A673 (cell line): ENCODE data around the gene NAT10. TPM values are rescaled to one million over a fixed set of nuclear protein-coding genes. Genes with fewer than 3 reads are reported as not detected.

Experiments
- Bru-seq: library from RNA; stranded (reverse); fragments of 400-500 nt; gene quantifications from one replicate; lab custom pipeline; 2021; lab: Mats Ljungman, UMichigan
- BruChase-seq, 2 experiments: library from RNA; stranded (reverse); fragments of 400-500 nt; gene quantifications; one replicate each; lab custom pipeline; 2021; lab: Mats Ljungman, UMichigan
- BruUV-seq: library from RNA; stranded (reverse); fragments of 400-500 nt; replicated peaks from 2 replicates; lab custom pipeline; 2021; lab: Mats Ljungman, UMichigan
- CTCF ChIA-PET: fragments of 300-600 bp; sonication (Branson Sonifier 250); formaldehyde crosslinking; loops from one replicate; lab custom pipeline; 2022; ENCODE audit warnings: antibody characterized with exemption; lab: Charles Lee
- POLR2A ChIA-PET: fragments of 300-600 bp; sonication (Branson Sonifier 250); formaldehyde crosslinking; loops from one replicate; lab custom pipeline; 2022; ENCODE audit warnings: antibody characterized with exemption; ENCODE audit not compliant: low non-redundant PET; lab: Charles Lee
- DNase-seq: peaks from one replicate; pipeline ENCODE4 v3.0.0-alpha.2; 2015; ENCODE audit warnings: low spot score
- H3K27ac ChIP-seq: fragments of 200-600 bp; sonication (generic); 2 replicates; pipeline ENCODE4 v1.5.1; 2016; ENCODE audit warnings: mixed run types, low read depth, mild to moderate bottlenecking, mixed read lengths, antibody characterized with exemption, low read length; ENCODE audit not compliant: poor library complexity, severe bottlenecking
- H3K27me3 ChIP-seq: fragments of 200-600 bp; sonication (generic); replicated peaks from 2 replicates; pipeline ENCODE4 v1.6.1; 2017; ENCODE audit warnings: mixed run types, low read depth, mild to moderate bottlenecking, mixed read lengths, antibody characterized with exemption, low read length; ENCODE audit not compliant: insufficient read depth, poor library complexity
- H3K36me3 ChIP-seq: fragments of 200-600 bp; sonication (generic); 2 replicates; pipeline ENCODE4 v1.6.1; 2016; ENCODE audit warnings: mixed run types, mild to moderate bottlenecking, mixed read lengths, antibody characterized with exemption, low read length; ENCODE audit not compliant: insufficient read depth, poor library complexity, severe bottlenecking
- H3K4me1 ChIP-seq: fragments of 200-600 bp; sonication (generic); 2 replicates; pipeline ENCODE4 v1.6.1; 2017; ENCODE audit warnings: mixed run types, mild to moderate bottlenecking, mixed read lengths, antibody characterized with exemption, low read length; ENCODE audit not compliant: insufficient read depth, poor library complexity, severe bottlenecking
- H3K4me3 ChIP-seq: fragments of 200-600 bp; sonication (generic); 2 replicates; pipeline ENCODE4 v1.5.1; 2016; ENCODE audit warnings: low read depth, mixed run types, mild to moderate bottlenecking, mixed read lengths, low read length; ENCODE audit not compliant: poor library complexity, severe bottlenecking
- H3K9me3 ChIP-seq: fragments of 200-600 bp; sonication (generic); 2 replicates; pipeline ENCODE4 v1.6.1; 2016; ENCODE audit warnings: mixed run types, low read depth, mild to moderate bottlenecking, mixed read lengths, antibody characterized with exemption, low read length; ENCODE audit not compliant: poor library complexity, severe bottlenecking
- EZH2 ChIP-seq: fragments of 200-600 bp; sonication (generic); IDR thresholded peaks from 2 replicates; pipeline ENCODE4 v1.6.1; 2017; ENCODE audit warnings: borderline replicate concordance, low read depth, mild to moderate bottlenecking, mixed read lengths, antibody characterized with exemption, low read length; ENCODE audit not compliant: poor library complexity, severe bottlenecking
- intact Hi-C: fragments of 100-400 bp; cut with micrococcal nuclease; formaldehyde crosslinking; loops from one replicate; pipeline ENCODE4 v1.10.0; 2022; ENCODE audit not compliant: unreplicated experiment
- long read RNA-seq: library from polyadenylated mRNA; stranded (forward); transcript quantifications from one replicate; pipeline ENCODE4 v2.0.0, GENCODE V29; 2022
- total RNA-seq: library from RNA; stranded (reverse); gene quantifications from 2 replicates; pipeline ENCODE4 v1.2.3, GENCODE V29; 2021
- TF ChIP-seq, protein P1 (sequence below): fragments of 300-800, 200-600 bp; sonication (generic); conservative IDR thresholded peaks from 2 replicates; pipeline ENCODE4 v1.5.1; 2017; ENCODE audit warnings: low read depth, mild to moderate bottlenecking, antibody characterized with exemption, low read length, moderate library complexity, mixed read lengths

NAT10 gene
- total RNA-seq (180 and 192 TPM in 2 replicates), Bru-seq, nascent RNA (percentile 96 among the genes with signal in this experiment), BruChase-seq, experiment 1, labeled RNA remaining after a 2-hour chase (percentile 96 among the genes with signal in this experiment), BruChase-seq, experiment 2, labeled RNA remaining after a 6-hour chase (percentile 96 among the genes with signal in this experiment)
- long read RNA-seq, full-length matches to known transcripts = 103 of 154 reads
- long read RNA-seq, partial matches to known transcripts = 39 of 154 reads
- long read RNA-seq, other reads (novel, unspliced or antisense) = 12 of 154 reads

DNA sequence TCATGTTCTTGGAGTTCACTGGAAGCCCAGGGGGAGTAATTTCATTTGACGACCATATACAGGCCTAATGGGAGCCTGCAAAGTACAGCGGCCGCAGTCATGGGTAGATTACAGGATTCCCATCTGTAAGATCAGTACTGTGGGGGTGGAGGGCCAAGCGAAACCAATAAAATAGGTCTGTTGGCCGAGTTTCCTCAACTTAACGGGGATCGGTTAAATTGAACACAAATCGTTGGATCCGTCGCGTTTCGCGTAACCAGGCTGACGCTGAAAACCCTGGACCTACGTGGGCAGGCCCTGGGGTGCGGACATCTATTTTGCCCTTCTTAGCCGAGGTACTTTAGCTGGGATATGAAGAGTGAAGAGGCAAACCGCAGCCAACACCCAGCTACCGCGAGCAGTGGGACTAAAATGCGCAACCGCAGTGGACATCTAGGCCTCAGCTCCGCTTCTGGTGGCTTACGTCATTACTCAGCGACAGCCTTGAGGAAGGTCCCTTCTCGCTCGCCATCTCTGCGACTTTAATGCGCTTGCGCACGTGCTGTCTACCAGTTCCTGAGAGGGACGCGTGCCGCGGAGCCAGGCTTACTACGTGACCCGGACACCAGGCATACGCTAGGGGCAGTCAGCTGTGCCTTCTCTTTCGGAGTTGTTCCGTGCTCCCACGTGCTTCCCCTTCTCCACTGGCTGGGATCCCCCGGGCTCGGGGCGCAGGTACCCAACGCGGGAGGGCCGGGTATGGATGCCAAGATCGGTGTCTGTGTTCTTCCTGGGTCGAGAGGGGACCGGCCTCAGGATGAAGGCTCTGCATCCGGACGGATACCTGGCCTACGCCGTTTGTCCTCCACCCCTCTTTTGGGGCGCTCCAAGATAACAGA, at the start of gene NAT10:
TSS of gene NAT10 (plus strand) at position 551 of the 878 bp plus-strand sequence. CDS start 2,597 bp downstream, outside the sequence.
- Histone ChIP-seq H3K27me3 (no peaks in the 10 kb centered on the region), H3K4me1 (peaks cover 42% of the 10 kb centered on the region), H3K9me3 (no peaks in the 10 kb centered on the region), H3K27ac (peak within 1 kb of the TSS; percentile 93), H3K4me3 (peak within 1 kb of the TSS; percentile 55), H3K36me3 (peaks cover 63% of the 10 kb centered on the region)
- ChIA-PET CTCF (interaction anchor here (0.5 kb wide), 1 partner anchor 247 kb away, joined by 3 read pairs; no protein-coding TSS in a partner anchor), POLR2A (interaction anchor here (1.0 to 1.2 kb wide), 2 partner anchors 54 to 57 kb away, joined by 7 to 9 read pairs; partner anchors contain the start of gene CAPRIN1)
- BruUV-seq = TSS peak; percentile 99
- DNase-seq = peak; percentile 100
- TF ChIP-seq EZH2 = no peak
- TF ChIP-seq, protein P1, sequence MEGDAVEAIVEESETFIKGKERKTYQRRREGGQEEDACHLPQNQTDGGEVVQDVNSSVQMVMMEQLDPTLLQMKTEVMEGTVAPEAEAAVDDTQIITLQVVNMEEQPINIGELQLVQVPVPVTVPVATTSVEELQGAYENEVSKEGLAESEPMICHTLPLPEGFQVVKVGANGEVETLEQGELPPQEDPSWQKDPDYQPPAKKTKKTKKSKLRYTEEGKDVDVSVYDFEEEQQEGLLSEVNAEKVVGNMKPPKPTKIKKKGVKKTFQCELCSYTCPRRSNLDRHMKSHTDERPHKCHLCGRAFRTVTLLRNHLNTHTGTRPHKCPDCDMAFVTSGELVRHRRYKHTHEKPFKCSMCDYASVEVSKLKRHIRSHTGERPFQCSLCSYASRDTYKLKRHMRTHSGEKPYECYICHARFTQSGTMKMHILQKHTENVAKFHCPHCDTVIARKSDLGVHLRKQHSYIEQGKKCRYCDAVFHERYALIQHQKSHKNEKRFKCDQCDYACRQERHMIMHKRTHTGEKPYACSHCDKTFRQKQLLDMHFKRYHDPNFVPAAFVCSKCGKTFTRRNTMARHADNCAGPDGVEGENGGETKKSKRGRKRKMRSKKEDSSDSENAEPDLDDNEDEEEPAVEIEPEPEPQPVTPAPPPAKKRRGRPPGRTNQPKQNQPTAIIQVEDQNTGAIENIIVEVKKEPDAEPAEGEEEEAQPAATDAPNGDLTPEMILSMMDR = peak; percentile 30; the same call in 1 of the 2 replicates
- intact Hi-C loops = loop anchor here (1.0 kb wide), 2 partner anchors 108 to 253 kb away; partner anchors contain the start of gene ABTB2

DNA sequence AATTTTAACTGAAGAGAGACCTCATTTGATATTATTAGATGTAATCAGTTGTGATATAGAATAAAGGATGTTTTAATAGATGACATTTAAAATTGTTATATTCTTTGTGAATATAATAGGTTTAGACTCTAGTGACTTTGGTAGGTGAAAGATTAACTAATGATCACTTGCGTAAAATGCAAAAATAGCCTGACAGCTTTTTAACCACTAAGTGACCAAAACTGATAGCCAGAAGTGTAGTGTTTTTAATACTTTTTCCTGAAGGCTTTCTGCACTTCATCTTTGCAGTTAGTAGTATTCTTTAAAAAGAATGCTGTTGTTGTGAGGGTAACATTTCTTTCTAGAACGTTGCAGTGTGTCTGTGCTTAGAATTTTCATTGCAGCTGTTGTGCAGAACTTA, 48.8 kb upstream of the NAT10 start:
- H3K4me1 ChIP-seq = peaks cover 63% of the 10 kb centered on the region
- TF ChIP-seq, protein P1 = no peak
- no peak for TF ChIP-seq EZH2
- DNase-seq = no peak
- BruUV-seq = no TSS peak
- H3K36me3 ChIP-seq = peaks cover 95% of the 10 kb centered on the region
- intact Hi-C loops = no loop called here
- H3K27ac ChIP-seq = peak overlapping the region; percentile 99
- peak overlapping the region; percentile 71 for H3K4me3 ChIP-seq
- CTCF ChIA-PET = no interaction called here
- POLR2A ChIA-PET = interaction anchor here (0.5 kb wide), 1 partner anchor 45 kb away, joined by 3 read pairs; no protein-coding TSS in a partner anchor
- H3K9me3 ChIP-seq = no peaks in the 10 kb centered on the region
- no peaks in the 10 kb centered on the region for H3K27me3 ChIP-seq
